GM19099 (cell line): ENCODE results near the gene SMIM29.

ENCODE experiments used
- POLR2A ChIP-seq: IDR thresholded peaks from 3 replicates; pipeline ENCODE4 v1.6.1; 2011; ENCODE audit warnings: low read depth; ENCODE audit not compliant: insufficient read length; ENCODE audit errors: extremely low read depth

Gene SMIM29

DNA sequence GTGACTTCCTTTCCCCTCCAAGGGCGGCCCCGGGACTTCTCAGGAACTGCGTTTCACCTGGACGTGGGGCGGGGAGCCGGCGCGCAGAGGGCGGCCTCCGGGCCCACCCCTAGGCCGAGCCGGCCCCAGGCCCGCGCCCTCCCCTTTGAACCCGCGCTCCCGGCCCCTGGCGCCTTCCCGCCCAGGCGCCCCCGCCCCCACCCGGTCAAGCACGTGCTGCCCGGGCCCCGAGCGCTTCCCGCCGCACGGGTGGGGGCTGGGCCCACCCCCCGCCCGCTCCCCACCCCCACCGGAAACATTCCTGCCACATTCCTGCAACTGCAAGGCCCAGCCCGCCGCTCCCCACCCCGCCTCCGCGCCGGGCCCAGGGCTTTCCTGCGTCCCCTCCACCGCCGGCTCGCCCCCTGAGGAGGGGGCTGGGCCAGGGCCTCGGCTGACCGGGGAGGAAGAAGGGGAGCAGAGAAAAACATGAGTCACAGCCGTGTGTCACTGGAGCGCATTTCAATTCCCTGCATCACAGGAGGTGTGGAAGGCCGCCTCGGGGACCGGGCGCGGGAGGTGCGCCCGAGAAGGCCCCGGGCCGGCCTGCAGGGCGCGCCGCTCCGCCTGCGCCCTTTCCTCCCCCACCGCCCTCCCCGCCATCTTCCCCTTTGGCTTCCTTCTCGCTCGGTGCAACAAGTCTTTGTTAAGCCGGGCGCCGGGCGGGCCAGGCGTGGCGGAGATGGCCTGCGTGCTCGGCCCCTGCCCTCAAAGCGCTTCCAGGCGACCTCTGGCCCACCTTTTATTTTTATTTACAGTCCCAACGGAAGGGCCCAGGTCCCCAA, 13.3 kb downstream of the SMIM29 start:
- peak; percentile 25 for TF ChIP-seq POLR2A

DNA sequence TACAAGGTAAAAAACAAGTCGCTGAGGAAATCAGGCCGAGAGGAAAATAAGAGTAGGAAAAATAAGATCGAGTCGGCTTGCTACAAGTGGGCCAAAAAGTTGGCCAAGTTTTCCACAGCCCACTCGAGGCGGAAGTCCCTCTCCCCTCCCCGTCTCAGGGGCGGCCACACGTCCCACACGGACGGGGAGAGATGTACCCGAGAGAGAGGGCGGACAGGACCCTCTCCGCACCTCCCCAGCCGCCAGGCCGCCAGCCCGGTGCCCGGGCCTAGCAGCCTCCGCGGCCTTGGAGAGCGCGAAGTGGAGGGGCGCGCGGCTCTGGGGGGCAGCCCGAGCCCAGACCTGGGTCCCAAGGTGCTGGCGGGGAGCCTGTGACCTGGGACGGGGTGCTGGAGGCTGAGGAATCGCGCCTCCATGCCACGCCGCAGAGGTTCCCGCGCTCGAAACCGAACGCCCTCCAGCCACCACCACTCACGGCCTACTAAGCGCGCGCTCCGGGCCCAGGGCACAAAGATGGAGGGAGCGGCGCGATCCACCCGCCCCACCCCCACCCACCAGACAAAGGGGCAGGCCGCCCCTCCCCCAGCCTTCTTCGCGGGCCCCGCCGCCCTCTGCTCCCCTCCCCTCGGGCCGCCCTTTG, 14.0 kb downstream of the SMIM29 start:
- TF ChIP-seq POLR2A = no peak

GRCh38 chr6:34233867-34234266, 14.9 kb downstream of the SMIM29 start:
- no peak for TF ChIP-seq POLR2A

DNA sequence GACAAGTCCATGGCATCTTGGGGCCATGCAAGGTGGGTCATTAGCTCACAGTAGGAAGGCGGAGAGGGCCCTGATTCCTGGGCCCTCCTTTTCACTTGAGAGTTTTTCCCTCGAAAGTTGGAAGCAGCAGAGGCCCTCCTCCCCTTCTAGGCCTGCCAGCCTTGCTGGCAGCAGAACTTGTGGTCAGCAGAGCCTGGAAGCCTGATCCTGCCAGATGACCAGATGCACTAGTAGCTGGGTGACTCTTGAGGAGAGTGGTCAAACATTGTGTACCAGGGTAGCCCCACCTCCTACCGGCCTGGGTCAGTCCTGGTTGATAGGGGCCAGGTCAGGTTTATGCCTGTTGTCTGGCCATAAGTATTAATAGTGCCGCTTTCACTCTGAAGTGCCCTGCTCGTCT, 15.9 kb downstream of the SMIM29 start:
- TF ChIP-seq POLR2A = no peak

GRCh38 chr6:34231566-34232336, 17.1 kb downstream of the SMIM29 start:
- no peak for TF ChIP-seq POLR2A

DNA sequence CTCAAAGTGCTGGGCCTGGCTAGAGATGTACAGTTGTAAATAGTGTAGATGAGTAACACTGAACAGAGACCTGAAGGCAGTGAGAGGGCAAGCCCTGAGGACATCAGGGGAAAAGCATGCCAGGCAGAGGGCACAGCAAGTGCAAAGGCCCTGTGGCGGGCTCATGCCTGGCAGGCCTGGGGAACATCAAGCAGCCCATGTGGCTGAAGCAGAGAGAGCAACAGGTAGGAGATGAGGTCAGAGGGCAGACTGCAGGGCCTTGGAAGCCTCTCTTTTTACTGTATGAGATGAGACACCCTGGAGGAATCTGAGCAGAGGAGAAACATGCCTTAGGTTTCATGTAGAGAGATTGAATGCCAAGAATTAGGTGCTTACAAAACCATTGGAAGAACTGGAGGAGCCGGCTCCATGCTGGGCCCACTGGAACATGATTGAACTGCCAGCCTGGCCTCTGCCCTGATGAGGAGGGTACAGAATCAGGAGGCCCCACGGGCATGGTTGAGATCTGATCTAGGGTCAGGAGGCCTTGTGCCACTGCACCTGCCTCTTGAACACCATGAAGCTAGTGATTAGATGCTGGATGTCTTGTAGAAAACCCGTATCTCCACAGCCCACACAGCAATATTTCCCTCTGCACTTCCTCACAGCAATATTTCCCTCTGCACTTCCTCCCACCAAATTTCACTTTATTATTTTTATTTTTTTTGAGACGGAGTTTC, 18.0 kb downstream of the SMIM29 start:
- TF ChIP-seq POLR2A = no peak

- TF ChIP-seq POLR2A = no peak
Observed at GRCh38 chr6:34229877-34230276, 18.9 kb downstream of the SMIM29 start.

DNA sequence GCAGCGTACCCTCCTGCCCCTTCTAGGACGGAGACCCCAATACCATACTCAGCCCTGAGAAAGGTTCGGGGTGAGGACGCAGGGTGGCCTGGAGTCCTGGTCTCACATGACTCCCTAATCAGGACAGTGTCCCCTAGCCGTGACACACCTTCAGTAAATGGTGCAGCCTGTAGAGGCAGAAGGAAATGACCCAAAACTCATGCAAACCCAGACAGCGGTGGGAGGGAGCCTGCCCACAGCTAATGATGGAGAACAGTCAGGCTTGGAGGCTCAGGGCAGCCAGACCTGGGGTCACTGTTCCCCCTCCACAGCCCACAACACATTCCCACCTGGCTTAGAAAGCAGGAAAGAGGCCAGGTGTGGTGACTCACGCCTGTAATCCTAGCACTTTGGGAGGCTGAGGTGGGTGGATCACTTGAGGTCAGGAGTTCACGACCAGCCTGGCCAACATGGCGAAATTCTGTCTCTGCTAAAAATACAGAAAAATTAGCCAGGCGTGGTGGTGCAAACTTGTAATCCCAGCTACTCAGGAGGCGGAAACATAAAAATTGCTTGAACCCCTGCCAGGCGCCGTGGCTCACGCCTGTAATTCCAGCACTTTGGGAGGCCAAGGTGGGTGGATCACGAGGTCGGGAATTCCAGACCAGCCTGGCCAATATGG, 20.9 kb downstream of the SMIM29 start:
- no peak for TF ChIP-seq POLR2A

GRCh38 chr6:34226731-34227586, 21.8 kb downstream of the SMIM29 start:
- no peak for TF ChIP-seq POLR2A

GRCh38 chr6:34226066-34226465, 22.7 kb downstream of the SMIM29 start:
- no peak for TF ChIP-seq POLR2A

DNA sequence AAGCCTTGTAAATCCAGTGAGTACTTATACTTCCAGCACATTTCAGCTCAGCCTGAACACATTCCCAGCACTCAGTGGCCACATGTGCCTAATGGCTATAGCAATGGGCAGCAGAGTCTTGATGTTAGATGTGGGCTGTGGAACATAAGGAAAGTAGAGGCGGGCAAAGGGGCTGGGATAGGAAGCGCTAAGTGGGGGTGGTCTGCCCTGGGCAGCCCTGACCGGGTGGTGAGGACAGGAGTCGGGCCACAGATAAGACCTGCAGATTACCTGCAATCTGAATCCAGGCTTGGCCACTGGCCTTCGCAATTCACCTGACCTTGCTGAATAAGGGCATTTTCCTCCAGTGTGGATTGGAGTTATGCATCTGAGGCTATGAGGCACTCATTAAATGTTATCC, 23.3 kb downstream of the SMIM29 start:
- no peak for TF ChIP-seq POLR2A

- peak; percentile 63 for TF ChIP-seq POLR2A
Observed at GRCh38 chr6:34223956-34224940, 24.6 kb downstream of the SMIM29 start.

DNA sequence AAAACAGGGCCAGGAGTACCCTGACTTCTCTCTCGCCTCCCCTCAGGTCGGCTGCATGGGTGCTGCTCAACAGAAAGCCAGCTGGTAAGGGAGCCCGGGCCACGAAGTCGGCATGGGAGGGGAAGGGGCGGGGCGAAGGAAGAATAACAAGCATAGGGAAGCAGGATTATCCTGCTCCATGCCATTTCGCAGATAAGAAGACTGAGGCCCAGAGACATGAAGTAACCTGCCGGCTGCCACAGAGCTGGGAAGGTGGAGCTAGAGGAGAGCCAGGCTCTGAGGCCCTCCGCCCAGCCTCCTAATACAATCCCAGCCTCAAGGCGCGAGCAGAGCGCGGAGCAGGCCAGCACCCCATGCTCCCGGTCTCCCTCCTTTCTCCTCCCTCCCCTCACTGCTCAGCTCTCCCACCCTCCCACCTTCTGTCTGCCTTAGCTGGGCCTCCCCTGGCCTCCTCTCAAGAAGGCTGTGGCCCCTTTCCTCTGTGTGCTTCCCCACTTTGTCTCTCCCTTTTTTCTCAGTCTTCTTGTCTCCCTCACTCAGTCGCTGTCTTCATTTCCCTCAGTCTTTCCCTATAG, 25.3 kb downstream of the SMIM29 start:
- TF ChIP-seq POLR2A = no peak

DNA sequence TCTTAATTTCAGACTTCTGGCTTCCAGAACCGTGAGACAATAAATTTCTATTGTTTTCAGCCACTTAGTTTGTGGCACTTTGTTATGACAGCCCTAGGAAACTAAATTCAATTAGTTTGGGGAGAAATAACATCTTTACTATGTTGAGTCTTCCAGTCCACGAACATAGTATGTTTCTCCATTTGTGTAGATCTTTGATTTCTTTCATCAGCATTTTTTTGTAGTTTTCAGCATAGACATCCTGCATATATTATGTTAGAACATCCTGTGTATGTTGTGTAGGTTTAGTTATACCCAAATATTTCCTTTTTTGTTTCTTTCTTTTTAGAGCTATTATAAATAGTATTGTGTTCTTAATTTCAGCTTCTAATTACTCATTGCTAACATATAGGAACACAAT, 30.1 kb downstream of the SMIM29 start:
- TF ChIP-seq POLR2A = no peak
